GM19324 (cell line): ENCODE measurements around the gene MTM1.
A peak's percentile ranks its signal among the peaks of the same experiment; 100 is the strongest.

Source experiments
- ATAC-seq: cut with Tn5 transposase; IDR thresholded peaks from one replicate; pipeline ENCODE4 v1.9.1; 2021; ENCODE audit warnings: mild to moderate bottlenecking, moderate library complexity; ENCODE audit not compliant: unreplicated experiment, low FRiP score

MTM1 gene

GRCh38 chrX:150568320-150569154 is at the start of gene MTM1:
TSS of gene MTM1 (plus strand) at chrX:150568621. CDS start at chrX:150592615, 23,994 bp downstream.
- peak; percentile 87 for ATAC-seq

DNA sequence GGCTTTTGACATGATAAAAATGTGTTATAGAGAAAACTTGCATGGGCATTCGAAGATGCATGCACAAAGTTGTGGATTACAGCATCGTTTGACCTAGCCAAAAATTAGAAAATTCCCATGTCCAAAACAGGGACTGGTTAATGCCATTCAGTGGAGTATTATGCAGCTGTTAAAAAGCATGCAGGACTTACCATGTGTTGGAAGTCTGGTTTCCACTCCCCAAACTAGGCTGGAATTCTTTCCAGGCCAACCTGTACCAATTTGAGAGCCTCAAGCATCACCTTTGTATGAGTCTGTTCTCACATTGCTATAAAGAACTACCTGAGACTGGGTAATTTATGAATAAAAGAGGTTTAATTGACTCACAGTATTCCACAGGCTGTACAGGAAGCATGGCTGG is 45.9 kb upstream of the MTM1 start:
- no peak for ATAC-seq

- ATAC-seq, result no peak
Observed at GRCh38 chrX:150525061-150525919, 43.1 kb upstream of the MTM1 start.

DNA sequence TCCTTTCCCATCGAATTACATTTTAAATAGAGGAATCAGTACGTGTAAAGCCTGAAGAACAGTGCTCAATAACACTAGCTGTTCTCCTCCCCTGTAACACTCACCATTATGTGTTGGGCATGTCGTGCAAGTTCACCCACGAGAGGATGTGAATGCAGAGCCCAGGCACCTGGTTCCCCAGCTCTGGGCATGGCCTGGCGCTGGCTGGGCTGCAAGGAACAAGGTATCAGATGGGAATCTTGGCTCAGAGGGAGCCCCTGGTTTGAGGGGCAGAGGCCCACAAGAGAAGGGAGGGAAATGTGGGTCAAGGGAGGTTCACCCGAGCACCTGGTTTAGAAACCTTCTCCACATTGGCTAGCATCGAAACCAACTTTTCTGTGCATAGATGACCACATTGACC is 41.7 kb upstream of the MTM1 start:
- ATAC-seq, result no peak

DNA sequence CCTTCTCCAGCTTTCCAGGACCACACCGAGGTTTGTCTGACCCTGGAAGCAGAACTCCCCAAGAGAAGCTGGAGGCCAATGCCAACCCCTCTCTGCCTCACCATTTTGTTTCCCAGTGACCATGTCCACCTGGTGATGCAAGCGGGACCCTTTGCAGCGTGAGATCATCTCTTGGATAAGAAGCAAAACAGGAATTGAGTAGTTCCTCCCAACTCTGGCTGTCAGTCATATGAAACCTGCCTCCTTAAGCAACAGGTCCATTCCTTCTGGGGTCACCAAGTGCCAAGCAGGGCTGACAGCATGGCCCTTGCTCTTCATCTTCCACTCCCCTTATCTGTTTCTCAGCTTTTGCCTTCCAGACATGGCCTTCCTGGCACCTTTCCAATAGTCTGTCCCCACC is 41.3 kb upstream of the MTM1 start:
- ATAC-seq, result no peak

DNA sequence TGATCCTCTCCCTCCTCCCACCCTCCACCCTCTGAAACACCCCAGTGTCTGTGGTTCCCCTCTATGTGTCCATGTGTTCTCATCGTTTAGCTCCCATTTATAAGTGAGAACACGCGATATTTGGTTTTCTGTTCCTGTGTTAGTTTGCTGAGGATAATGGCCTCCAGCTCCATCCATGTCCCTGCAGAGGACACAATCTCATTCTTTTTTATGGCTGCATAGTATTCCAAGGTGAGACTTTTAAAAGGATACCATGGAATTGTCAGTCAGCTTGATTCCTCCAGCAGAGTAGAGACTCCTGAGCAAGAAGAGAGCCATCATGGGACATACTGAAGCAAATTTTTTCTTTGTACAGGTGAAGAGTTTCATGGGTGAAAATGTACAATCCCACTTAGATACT is 38.8 kb upstream of the MTM1 start:
- ATAC-seq, result no peak

GRCh38 chrX:150530821-150531220 is 37.6 kb upstream of the MTM1 start:
- no peak for ATAC-seq

GRCh38 chrX:150531467-150531866 is 37.0 kb upstream of the MTM1 start:
- ATAC-seq, result no peak

GRCh38 chrX:150533863-150534262 is 34.6 kb upstream of the MTM1 start:
- no peak for ATAC-seq

GRCh38 chrX:150536455-150537116 is 31.8 kb upstream of the MTM1 start:
- no peak for ATAC-seq

GRCh38 chrX:150537851-150538250 is 30.6 kb upstream of the MTM1 start:
- no peak for ATAC-seq

- no peak for ATAC-seq
Observed at GRCh38 chrX:150540965-150541364, 27.5 kb upstream of the MTM1 start.

DNA sequence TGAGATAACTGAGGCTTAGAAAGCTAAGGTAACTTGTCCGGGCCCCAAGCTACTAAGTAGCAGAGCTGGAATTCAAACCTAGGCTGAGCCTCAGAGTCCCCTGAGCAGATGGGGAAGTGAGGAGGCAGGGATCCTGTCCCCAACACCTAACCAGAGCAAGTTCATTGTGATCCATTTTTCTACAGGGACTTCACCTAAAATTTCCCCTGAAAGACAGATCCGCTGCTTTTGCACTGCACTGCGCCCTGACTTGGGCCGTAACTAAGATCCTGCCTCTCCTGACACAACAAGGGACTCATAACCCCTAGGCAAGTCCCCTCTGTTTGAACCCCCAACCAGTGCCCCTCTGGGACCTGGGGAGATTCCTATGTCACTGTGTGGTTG is 25.6 kb upstream of the MTM1 start:
- ATAC-seq, result no peak

DNA sequence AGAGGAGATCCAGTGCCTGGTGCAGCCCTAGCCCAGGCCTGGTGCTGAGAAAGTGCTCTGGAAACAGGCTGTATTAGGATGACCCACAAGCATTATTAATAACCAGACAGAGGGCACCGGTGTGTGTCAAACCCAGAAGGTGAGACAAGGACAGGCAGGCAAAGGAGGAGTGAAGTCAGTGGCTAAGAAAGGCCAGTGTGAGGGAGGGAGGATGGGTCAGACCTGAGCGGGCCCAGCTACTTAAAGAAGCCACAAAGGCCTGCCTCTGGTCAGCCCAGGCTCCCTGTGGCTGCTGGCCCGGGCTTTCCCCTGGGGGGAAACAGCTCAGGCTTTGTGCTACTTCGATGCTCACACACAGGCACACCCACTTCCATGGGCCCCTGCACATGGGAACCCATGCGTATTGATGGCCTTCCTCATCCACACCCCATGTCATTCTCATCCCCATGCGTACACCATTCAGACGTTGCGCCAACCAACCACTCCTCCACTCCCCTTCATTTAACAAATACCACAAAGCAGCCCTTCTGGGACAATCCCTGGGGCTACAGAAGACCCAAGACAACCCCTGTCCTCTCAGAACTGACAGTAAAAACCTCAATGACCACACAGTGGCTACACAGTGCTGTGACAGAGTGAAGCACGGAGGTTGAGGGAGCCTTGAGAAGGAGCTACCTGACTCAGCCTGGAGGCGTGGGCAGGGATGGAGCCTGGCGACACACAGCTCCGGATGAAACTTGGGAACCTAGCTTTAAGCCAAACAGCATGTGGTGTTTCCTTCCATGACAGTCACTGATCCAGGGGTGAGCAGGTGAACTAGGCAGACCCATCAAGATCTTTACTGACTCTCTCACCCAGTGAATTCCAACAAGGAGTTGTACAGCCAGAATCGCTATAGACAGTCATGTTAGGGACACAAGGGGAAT is 24.9 kb upstream of the MTM1 start:
- ATAC-seq, result no peak

DNA sequence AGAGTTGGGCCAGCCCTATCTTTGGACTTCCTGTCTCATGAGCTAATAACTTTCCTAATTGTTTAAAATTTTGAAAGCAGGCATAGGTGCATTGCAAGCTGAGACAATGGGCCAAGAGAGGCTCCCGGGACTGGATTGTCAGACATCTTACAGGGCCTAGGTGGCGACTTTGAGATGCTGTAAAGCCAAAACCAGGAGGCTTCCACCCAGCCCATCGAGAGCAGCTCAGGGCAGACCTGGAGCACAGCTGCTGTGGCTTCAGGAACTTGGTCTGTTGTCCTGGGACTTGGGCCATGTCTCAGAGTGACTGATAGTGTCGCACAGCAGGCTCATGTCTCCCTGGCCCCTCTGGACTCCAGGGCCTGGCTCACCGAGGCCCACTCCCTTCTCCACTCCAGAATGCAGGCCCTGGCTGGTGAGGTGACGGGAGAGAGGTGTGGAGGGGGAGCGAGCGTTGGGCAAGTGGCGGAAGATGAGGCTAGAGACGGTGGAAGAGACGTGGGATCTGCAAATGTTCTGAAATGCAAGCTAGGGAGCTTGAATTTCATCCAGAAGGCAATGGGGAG is 24.1 kb upstream of the MTM1 start:
- no peak for ATAC-seq

DNA sequence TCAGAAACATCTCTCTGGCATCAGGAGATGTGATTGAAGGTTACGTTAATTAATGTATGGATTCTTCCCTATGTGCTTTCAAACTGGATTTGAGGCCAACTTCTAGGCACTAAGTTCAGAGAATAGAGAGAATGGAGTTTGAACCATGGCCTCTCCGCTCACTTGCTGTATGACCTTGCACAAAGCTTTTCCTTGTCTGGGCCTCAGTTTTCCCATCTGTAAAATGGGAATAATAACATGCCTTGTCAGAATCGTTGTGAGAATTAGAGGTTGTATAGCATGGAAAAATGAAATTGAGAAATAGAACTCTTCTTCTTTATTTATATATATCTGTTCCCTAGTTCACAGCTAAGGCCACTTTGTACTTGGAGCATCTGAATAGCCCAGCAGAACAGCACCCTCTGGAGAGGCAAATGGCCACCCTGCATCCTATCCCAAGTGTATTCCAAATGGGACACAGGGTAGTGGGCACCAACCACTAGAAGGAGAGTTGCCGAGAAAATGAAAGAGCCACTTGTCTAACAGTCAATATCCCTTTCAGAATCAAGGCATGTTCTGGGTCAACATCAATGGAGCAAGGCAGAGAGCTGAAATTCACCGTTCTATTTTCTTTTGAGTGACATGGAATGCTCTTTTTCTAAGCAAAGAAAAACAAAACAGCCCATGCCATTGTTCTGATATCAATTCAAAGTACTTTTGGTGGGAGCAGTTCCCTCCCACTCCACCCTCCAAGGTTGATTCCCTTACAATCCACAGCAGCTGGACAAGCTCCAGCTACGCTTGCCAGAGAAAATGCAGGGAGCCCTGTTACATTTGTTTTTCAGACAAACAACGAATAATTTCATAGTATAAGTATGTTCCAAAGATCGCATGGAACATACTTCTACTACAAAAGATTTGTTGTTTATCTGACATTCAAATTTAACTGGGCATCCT is 23.3 kb upstream of the MTM1 start:
- no peak for ATAC-seq

DNA sequence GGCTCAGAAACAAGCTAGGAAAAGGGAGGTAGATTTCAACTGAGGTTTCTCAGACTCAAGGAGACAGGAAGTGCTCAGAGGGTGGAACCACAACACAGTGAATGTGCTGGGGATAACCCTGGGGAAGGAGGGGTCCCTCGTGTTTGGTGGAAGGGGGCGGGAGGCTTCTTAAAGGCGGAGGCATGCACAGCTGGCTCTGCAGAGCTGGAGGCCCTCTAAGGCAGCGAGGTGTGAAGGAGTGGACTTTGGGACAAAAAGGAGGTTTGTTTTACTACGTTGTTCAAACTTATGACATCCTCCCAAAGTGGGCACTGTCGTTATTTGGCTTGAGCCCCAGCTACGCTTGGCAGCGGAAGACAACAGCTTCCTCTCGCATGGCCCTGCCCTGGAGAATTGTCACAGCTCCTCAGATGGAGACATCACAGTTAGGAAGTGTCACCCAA is 21.7 kb upstream of the MTM1 start:
- no peak for ATAC-seq

- ATAC-seq, result peak; percentile 71
Observed at GRCh38 chrX:150547375-150548115, 20.9 kb upstream of the MTM1 start.
